Adrenal gland (tissue), 5 donors: ENCODE results near the gene HPSE.

Experiments
- CTCF ChIP-seq, 6 experiments: fragments of 450-650 bp in 4 of 6; fragments of 200-600 bp in 2 of 6; sonication (generic) in 1 of 6; IDR thresholded peaks; 1 replicate in 5 of 6; 2 replicates in 1 of 6; pipeline versions ENCODE4 v1.5.1 to v1.8.0; 2016 to 2021; ENCODE audit warnings: antibody characterized with exemption in 6 of 6, mild to moderate bottlenecking in 2 of 6, moderate library complexity in 1 of 6
- POLR2A ChIP-seq, 2 donors: fragments of 450-650 bp; IDR thresholded peaks; one replicate each; pipeline ENCODE4 v1.6.1; 2017; ENCODE audit warnings: antibody characterized with exemption in 2 of 2, mild to moderate bottlenecking in 2 of 2, moderate library complexity in 1 of 2
- donor health status: DM: no; HTN: no; CAD: no.

DNA sequence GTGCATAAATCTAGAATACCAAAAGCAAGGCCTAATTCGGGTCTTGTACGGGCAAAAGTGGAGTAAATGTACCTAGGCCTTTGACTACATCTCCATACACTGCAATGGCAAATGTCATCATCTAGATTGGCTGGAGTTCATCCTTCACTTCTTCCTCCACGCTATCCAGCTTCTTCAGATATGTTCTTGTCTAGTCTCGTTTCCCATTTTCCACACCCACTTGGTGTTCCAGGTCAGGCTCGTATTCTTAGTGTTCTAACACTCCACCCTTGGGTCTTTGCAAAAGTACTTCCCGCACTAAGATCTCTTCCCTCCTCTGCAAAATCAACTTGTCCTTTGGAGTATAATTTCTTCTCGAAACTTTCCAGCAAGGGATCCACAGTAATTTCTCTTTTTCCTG is 51.5 kb downstream of the HPSE start:
- TF ChIP-seq CTCF (IDR thresholded peaks at IDR 0.05), result no peak
- TF ChIP-seq POLR2A (IDR thresholded peaks at IDR 0.05), result no peak
